Dermis blood vessel endothelial cell (primary cell): ENCODE results near the gene THEM5. TPM values are rescaled to one million over a fixed set of nuclear protein-coding genes. Genes with fewer than 3 reads are reported as not detected.
"Not testable (repeated sequence)": the region's sequence is repeated elsewhere in the genome, so short reads cannot be mapped to it uniquely, and the experiment has no call there.

Experiments used
- DNase-seq: peaks from one replicate; pipeline ENCODE4 v3.0.0; 2010
- total RNA-seq: library from RNA; depleted of rRNA; stranded (reverse); fragments of >200 nt; gene quantifications from 2 replicates; pipeline ENCODE4 v1.2.3, GENCODE V29; 2014

The THEM5 gene
- total RNA-seq, 1 donor from 2014 or later: 0.17 TPM

GRCh38 chr1:151867321-151867720 is 13.8 kb upstream of the THEM5 start:
- no peak for DNase-seq

- DNase-seq: no peak
These were observed 10.9 kb upstream of the THEM5 start for GRCh38 chr1:151864411-151864810.

GRCh38 chr1:151862604-151863003 is 9.1 kb upstream of the THEM5 start:
- no peak for DNase-seq

GRCh38 chr1:151860504-151861187 is 7.1 kb upstream of the THEM5 start:
- DNase-seq: no peak

- no peak for DNase-seq
These were observed 6.4 kb upstream of the THEM5 start for GRCh38 chr1:151859891-151860293.

- DNase-seq: no peak
These were observed 5.6 kb upstream of the THEM5 start for GRCh38 chr1:151858886-151859665.

- no peak for DNase-seq
These were observed 4.7 kb upstream of the THEM5 start for GRCh38 chr1:151858030-151858746.

- no peak for DNase-seq
These were observed 2.4 kb upstream of the THEM5 start for GRCh38 chr1:151855933-151856332.

GRCh38 chr1:151855516-151855915 is 2.0 kb upstream of the THEM5 start:
- DNase-seq: not testable (repeated sequence)

- no peak for DNase-seq
These were observed 1.1 kb upstream of the THEM5 start for GRCh38 chr1:151854658-151855057.

GRCh38 chr1:151852733-151853132 is 779 bp downstream of the THEM5 start:
- DNase-seq: no peak

- no peak for DNase-seq
These were observed 1.6 kb downstream of the THEM5 start for GRCh38 chr1:151851886-151852285.

GRCh38 chr1:151849871-151850270 is 3.6 kb downstream of the THEM5 start:
- DNase-seq: no peak

GRCh38 chr1:151849126-151849525 is 4.4 kb downstream of the THEM5 start:
- DNase-seq: no peak

GRCh38 chr1:151847867-151848596 is 5.5 kb downstream of the THEM5 start:
- DNase-seq: peak; percentile 86

GRCh38 chr1:151846686-151847237 is 6.8 kb downstream of the THEM5 start:
- no peak for DNase-seq

- peak; percentile 62 for DNase-seq
These were observed 7.4 kb downstream of the THEM5 start for GRCh38 chr1:151846062-151846568.

GRCh38 chr1:151843398-151843797 is 10.1 kb downstream of the THEM5 start:
- no peak for DNase-seq

GRCh38 chr1:151841141-151841540 is 12.4 kb downstream of the THEM5 start:
- peak; percentile 63 for DNase-seq

GRCh38 chr1:151840421-151840820 is 13.1 kb downstream of the THEM5 start:
- DNase-seq: no peak

- peak; percentile 36 for DNase-seq
These were observed 13.8 kb downstream of the THEM5 start, which contains the start of gene C2CD4D for GRCh38 chr1:151839457-151840403. C2CD4D (minus strand) TSS chr1:151839820; CDS start chr1:151838989, 831 bp downstream.
